Testis (tissue), 2 donors: ENCODE results near the gene TMEM40.

ENCODE experiments used
- CTCF ChIP-seq, 3 experiments: fragments of 450-650 bp in 2 of 3; fragments of 200-600 bp in 1 of 3; sonication (generic) in 1 of 3; IDR thresholded peaks; one replicate each; pipeline ENCODE4 v1.5.1; 2016 to 2019; ENCODE audit warnings: antibody characterized with exemption in 3 of 3, mild to moderate bottlenecking in 2 of 3, moderate library complexity in 1 of 3
- POLR2A ChIP-seq: fragments of 450-650 bp; IDR thresholded peaks from one replicate; pipeline ENCODE4 v1.6.1; 2017; ENCODE audit warnings: antibody characterized with exemption, mild to moderate bottlenecking, moderate library complexity

GRCh38 chr3:12759693-12760565 lies 870 bp upstream of the TMEM40 start:
- TF ChIP-seq CTCF (IDR thresholded peaks at IDR 0.05) (no peak), POLR2A (no peak)
